Measurements from ENCODE around the gene PXDC1. TPM values are rescaled to one million over a fixed set of nuclear protein-coding genes. Genes with fewer than 3 reads are reported as not detected.
A peak's percentile ranks its signal among the peaks of the same experiment; 100 is the strongest.
"Not testable (repeated sequence)": the region's sequence is repeated elsewhere in the genome, so short reads cannot be mapped to it uniquely, and the experiment has no call there.

Gene PXDC1
- total RNA-seq, 1 donor: 144 TPM

GRCh38 chr6:3722785-3723184 is 28.7 kb downstream of the PXDC1 start:
- no peak for TF ChIP-seq CTCF (IDR thresholded peaks at IDR 0.05; ENCODE audit: extremely low read depth, low read depth, low read length)
- Histone ChIP-seq H3K27me3 (ENCODE audit: insufficient read depth, low read length) (no peaks in the 10 kb centered on the region), H3K27ac (ENCODE audit: low read depth, low read length) (no peak overlapping the region), H3K4me2 (ENCODE audit: insufficient read depth, low read length) (no peak overlapping the region), H3K4me1 (ENCODE audit: insufficient read depth, low read length) (peaks cover 32% of the 10 kb centered on the region), H3K9me3 (ENCODE audit: low read depth, low read length) (no peaks in the 10 kb centered on the region), H3K36me3 (ENCODE audit: insufficient read depth, low read length) (peaks cover 64% of the 10 kb centered on the region), H3K79me2 (ENCODE audit: insufficient read depth, low read length) (peaks cover 65% of the 10 kb centered on the region), H2AFZ (ENCODE audit: low read length) (no peak overlapping the region), H4K20me1 (ENCODE audit: insufficient read depth, low read length) (peaks cover 49% of the 10 kb centered on the region), H3K4me3 (ENCODE audit: insufficient read depth, low read length) (no peak overlapping the region)
- peak; percentile 31 for DNase-seq (ENCODE audit: insufficient read length, low spot score, missing footprints)

GRCh38 chr6:3721810-3722621 is 29.5 kb downstream of the PXDC1 start:
- peaks cover 56% of the 10 kb centered on the region for H3K36me3 ChIP-seq (ENCODE audit: insufficient read depth, low read length)
- H3K27ac ChIP-seq (ENCODE audit: low read depth, low read length): no peak overlapping the region
- H3K9me3 ChIP-seq (ENCODE audit: low read depth, low read length): no peaks in the 10 kb centered on the region
- peaks cover 25% of the 10 kb centered on the region for H3K4me1 ChIP-seq (ENCODE audit: insufficient read depth, low read length)
- H2AFZ ChIP-seq (ENCODE audit: low read length): no peak overlapping the region
- peak; percentile 78 for DNase-seq (ENCODE audit: insufficient read length, low spot score, missing footprints)
- no peak overlapping the region for H3K4me2 ChIP-seq (ENCODE audit: insufficient read depth, low read length)
- H3K79me2 ChIP-seq (ENCODE audit: insufficient read depth, low read length): peaks cover 58% of the 10 kb centered on the region
- H3K4me3 ChIP-seq (ENCODE audit: insufficient read depth, low read length): no peak overlapping the region
- TF ChIP-seq CTCF (IDR thresholded peaks at IDR 0.05; ENCODE audit: extremely low read depth, low read depth, low read length): no peak
- peaks cover 41% of the 10 kb centered on the region for H4K20me1 ChIP-seq (ENCODE audit: insufficient read depth, low read length)
- no peaks in the 10 kb centered on the region for H3K27me3 ChIP-seq (ENCODE audit: insufficient read depth, low read length)

GRCh38 chr6:3720770-3721169 is 30.7 kb downstream of the PXDC1 start:
- H3K9me3 ChIP-seq (ENCODE audit: low read depth, low read length); H2AFZ ChIP-seq (ENCODE audit: low read length); H3K27ac ChIP-seq (ENCODE audit: low read depth, low read length); DNase-seq (ENCODE audit: insufficient read length, low spot score, missing footprints); H3K4me2 ChIP-seq (ENCODE audit: insufficient read depth, low read length); H3K4me3 ChIP-seq (ENCODE audit: insufficient read depth, low read length); H3K27me3 ChIP-seq (ENCODE audit: insufficient read depth, low read length): not testable (repeated sequence)
- Histone ChIP-seq H3K4me1 (ENCODE audit: insufficient read depth, low read length) (peaks cover 12% of the 10 kb centered on the region), H3K36me3 (ENCODE audit: insufficient read depth, low read length) (peaks cover 44% of the 10 kb centered on the region), H4K20me1 (ENCODE audit: insufficient read depth, low read length) (peaks cover 28% of the 10 kb centered on the region), H3K79me2 (ENCODE audit: insufficient read depth, low read length) (peaks cover 45% of the 10 kb centered on the region)

GRCh38 chr6:3719462-3720308 is 31.8 kb downstream of the PXDC1 start:
- peaks cover 35% of the 10 kb centered on the region for H3K79me2 ChIP-seq (ENCODE audit: insufficient read depth, low read length)
- no peak overlapping the region for H2AFZ ChIP-seq (ENCODE audit: low read length)
- no peaks in the 10 kb centered on the region for H3K27me3 ChIP-seq (ENCODE audit: insufficient read depth, low read length)
- DNase-seq (ENCODE audit: insufficient read length, low spot score, missing footprints): no peak
- peaks cover 4% of the 10 kb centered on the region for H3K4me1 ChIP-seq (ENCODE audit: insufficient read depth, low read length)
- H4K20me1 ChIP-seq (ENCODE audit: insufficient read depth, low read length): peaks cover 18% of the 10 kb centered on the region
- H3K36me3 ChIP-seq (ENCODE audit: insufficient read depth, low read length): peaks cover 40% of the 10 kb centered on the region
- H3K4me3 ChIP-seq (ENCODE audit: insufficient read depth, low read length): no peak overlapping the region
- no peak for TF ChIP-seq CTCF (IDR thresholded peaks at IDR 0.05; ENCODE audit: extremely low read depth, low read depth, low read length)
- no peak overlapping the region for H3K4me2 ChIP-seq (ENCODE audit: insufficient read depth, low read length)
- H3K27ac ChIP-seq (ENCODE audit: low read depth, low read length): no peak overlapping the region
- no peaks in the 10 kb centered on the region for H3K9me3 ChIP-seq (ENCODE audit: low read depth, low read length)
